Colonic mucosa (tissue), 4 donors: Measurements from ENCODE around the gene PDE3A. TPM values are rescaled to one million over a fixed set of nuclear protein-coding genes. Genes with fewer than 3 reads are reported as not detected.

Experiments
- DNase-seq: peaks from one replicate; pipeline ENCODE4 v3.0.0-alpha.2; 2020
- H3K27ac ChIP-seq: fragments of 200-600 bp; one replicate; pipeline ENCODE4 v1.8.0; 2021
- H3K27me3 ChIP-seq: fragments of 200-600 bp; one replicate; pipeline ENCODE4 v1.8.0; 2021
- H3K36me3 ChIP-seq: fragments of 200-600 bp; one replicate; pipeline ENCODE4 v1.8.0; 2021
- H3K4me1 ChIP-seq: fragments of 200-600 bp; one replicate; pipeline ENCODE4 v1.8.0; 2021; ENCODE audit warnings: mild to moderate bottlenecking
- H3K4me3 ChIP-seq: fragments of 200-600 bp; one replicate; pipeline ENCODE4 v1.8.0; 2021
- H3K9ac ChIP-seq, 2 donors: one replicate each; pipeline ENCODE4 v1.7.0; 2013; ENCODE audit warnings: control low read depth in 2 of 2, low read depth in 2 of 2, low read length in 2 of 2
- H3K9me3 ChIP-seq: fragments of 200-600 bp; one replicate; pipeline ENCODE4 v1.8.0; 2021
- intact Hi-C: fragments of 100-400 bp; cut with DNase I; formaldehyde crosslinking; loops from one replicate; pipeline ENCODE4 v1.14.1; 2022
- total RNA-seq, 2 donors: library from RNA; stranded (reverse); fragmentation: NEBNext Ultra II Directional in 1 of 2; extraction: Animal tissue kit (Norgen Biotek cat#: 25700) in 1 of 2; gene quantifications; one replicate each; pipeline ENCODE4 v1.2.1, GENCODE V29; 2021
- TF ChIP-seq, protein P1 (sequence below): fragments of 200-600 bp; IDR thresholded peaks from one replicate; pipeline ENCODE4 v1.8.0; 2022; ENCODE audit warnings: antibody characterized with exemption, mild to moderate bottlenecking
- donor health status: healthy.
- donor health status: DM: no; HTN: no; CAD: no.
- donor health status: DM: no; HTN: no; CAD: no.

Gene PDE3A
- total RNA-seq, 2 donors from 2014 or later = 32.1 to 50.6 TPM

- H3K9ac ChIP-seq = no peak overlapping the region
- no peak overlapping the region for H3K27ac ChIP-seq
- no peaks in the 10 kb centered on the region for H3K4me1 ChIP-seq
- H3K36me3 ChIP-seq = no peaks in the 10 kb centered on the region
- TF ChIP-seq, protein P1, sequence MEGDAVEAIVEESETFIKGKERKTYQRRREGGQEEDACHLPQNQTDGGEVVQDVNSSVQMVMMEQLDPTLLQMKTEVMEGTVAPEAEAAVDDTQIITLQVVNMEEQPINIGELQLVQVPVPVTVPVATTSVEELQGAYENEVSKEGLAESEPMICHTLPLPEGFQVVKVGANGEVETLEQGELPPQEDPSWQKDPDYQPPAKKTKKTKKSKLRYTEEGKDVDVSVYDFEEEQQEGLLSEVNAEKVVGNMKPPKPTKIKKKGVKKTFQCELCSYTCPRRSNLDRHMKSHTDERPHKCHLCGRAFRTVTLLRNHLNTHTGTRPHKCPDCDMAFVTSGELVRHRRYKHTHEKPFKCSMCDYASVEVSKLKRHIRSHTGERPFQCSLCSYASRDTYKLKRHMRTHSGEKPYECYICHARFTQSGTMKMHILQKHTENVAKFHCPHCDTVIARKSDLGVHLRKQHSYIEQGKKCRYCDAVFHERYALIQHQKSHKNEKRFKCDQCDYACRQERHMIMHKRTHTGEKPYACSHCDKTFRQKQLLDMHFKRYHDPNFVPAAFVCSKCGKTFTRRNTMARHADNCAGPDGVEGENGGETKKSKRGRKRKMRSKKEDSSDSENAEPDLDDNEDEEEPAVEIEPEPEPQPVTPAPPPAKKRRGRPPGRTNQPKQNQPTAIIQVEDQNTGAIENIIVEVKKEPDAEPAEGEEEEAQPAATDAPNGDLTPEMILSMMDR = no peak
- H3K4me3 ChIP-seq = no peak overlapping the region
- intact Hi-C loops = no loop called here
- H3K9me3 ChIP-seq = no peaks in the 10 kb centered on the region
- H3K27me3 ChIP-seq = no peaks in the 10 kb centered on the region
- DNase-seq = no peak
These were observed 133.6 kb downstream of the PDE3A start for GRCh38 chr12:20501958-20502357.

DNA sequence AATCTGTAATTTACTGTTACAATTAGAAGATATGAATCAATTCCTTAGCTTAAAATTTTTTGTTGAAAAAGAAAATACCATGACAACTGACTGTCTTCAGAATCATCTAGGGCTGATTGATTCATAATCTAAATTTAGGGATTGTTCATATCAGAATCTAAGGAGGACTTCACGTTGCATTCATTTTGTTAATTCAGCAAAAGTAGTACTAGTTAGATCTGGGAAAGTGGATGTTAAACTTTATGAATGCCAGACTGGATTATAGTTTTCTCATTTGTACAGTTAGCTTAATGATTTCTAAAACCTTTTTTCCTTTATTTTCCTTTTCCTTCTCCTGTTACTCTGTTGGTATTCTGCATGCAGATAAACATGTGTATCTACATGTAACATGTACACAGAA, 135.5 kb downstream of the PDE3A start:
- Histone ChIP-seq H3K9me3 (no peaks in the 10 kb centered on the region), H3K27me3 (no peaks in the 10 kb centered on the region), H3K4me1 (no peaks in the 10 kb centered on the region), H3K4me3 (no peak overlapping the region), H3K36me3 (no peaks in the 10 kb centered on the region), H3K9ac (no peak overlapping the region), H3K27ac (no peak overlapping the region)
- DNase-seq = no peak
- intact Hi-C loops = no loop called here
- TF ChIP-seq, protein P1 = no peak

DNA sequence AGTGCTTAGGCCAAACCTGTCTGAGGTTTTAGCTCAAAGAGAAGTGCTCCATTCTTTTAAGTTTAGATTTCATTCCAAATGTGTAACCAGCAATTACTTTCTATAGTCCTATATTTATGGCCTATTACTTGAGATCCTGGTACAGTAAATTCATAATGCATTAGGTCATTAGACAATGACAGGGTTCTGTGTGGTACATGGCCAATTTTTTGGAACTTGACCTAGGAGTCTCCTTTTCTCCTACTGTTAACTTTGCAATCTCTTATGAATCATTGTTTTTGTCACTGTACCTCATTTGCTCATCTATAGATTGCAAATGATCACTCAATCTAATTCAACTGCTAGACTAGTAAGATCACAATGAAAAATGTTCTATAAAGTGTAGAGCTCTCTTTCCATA, 136.7 kb downstream of the PDE3A start:
- Histone ChIP-seq H3K4me1 (no peaks in the 10 kb centered on the region), H3K27ac (no peak overlapping the region), H3K27me3 (no peaks in the 10 kb centered on the region), H3K36me3 (no peaks in the 10 kb centered on the region), H3K9ac (no peak overlapping the region), H3K4me3 (no peak overlapping the region), H3K9me3 (no peaks in the 10 kb centered on the region)
- DNase-seq = no peak
- TF ChIP-seq, protein P1 = no peak
- intact Hi-C loops = no loop called here

- no peaks in the 10 kb centered on the region for H3K4me1 ChIP-seq
- no peaks in the 10 kb centered on the region for H3K36me3 ChIP-seq
- H3K27me3 ChIP-seq = no peaks in the 10 kb centered on the region
- H3K27ac ChIP-seq = no peak overlapping the region
- TF ChIP-seq, protein P1 = no peak
- intact Hi-C loops = no loop called here
- DNase-seq = no peak
- H3K4me3 ChIP-seq = no peak overlapping the region
- no peak overlapping the region for H3K9ac ChIP-seq
- H3K9me3 ChIP-seq = no peaks in the 10 kb centered on the region
These were observed 138.7 kb downstream of the PDE3A start for GRCh38 chr12:20507056-20507455.

DNA sequence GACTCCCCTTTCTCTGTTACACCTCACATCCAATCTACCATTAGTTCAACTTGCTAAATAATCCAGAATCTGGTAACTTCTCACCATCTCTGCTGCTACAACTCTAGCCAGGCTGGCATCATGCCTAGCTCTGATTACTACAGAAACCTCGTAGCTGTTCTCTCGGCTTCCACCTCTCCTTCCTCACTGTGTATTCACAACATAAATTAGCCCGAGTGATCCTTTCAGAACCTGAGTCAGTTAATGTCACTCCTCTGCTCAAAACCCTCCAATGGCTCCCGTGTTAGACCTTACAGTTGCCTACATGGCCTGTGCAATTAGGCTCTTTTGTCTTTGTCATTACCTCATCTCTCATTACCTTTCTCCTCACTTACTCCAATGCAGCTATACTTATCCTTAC, 139.4 kb downstream of the PDE3A start:
- TF ChIP-seq, protein P1 = no peak
- Histone ChIP-seq H3K4me1 (no peaks in the 10 kb centered on the region), H3K36me3 (no peaks in the 10 kb centered on the region), H3K27me3 (no peaks in the 10 kb centered on the region), H3K9me3 (no peaks in the 10 kb centered on the region), H3K9ac (no peak overlapping the region), H3K27ac (no peak overlapping the region), H3K4me3 (no peak overlapping the region)
- DNase-seq = no peak
- intact Hi-C loops = no loop called here

GRCh38 chr12:20508359-20508758, 140.0 kb downstream of the PDE3A start:
- H3K9ac ChIP-seq = no peak overlapping the region
- H3K4me1 ChIP-seq = no peaks in the 10 kb centered on the region
- no peaks in the 10 kb centered on the region for H3K27me3 ChIP-seq
- intact Hi-C loops = no loop called here
- no peak for DNase-seq
- H3K27ac ChIP-seq = no peak overlapping the region
- no peak overlapping the region for H3K4me3 ChIP-seq
- no peaks in the 10 kb centered on the region for H3K36me3 ChIP-seq
- no peaks in the 10 kb centered on the region for H3K9me3 ChIP-seq
- TF ChIP-seq, protein P1 = no peak
